CD4-positive, alpha-beta T cell treated with Interleukin-4 for 4 hours (primary cell): Measurements from ENCODE around the gene CCN6.
A peak's percentile ranks its signal among the peaks of the same experiment; 100 is the strongest.

ENCODE experiments used
- DNase-seq: peaks from one replicate; pipeline ENCODE4 v3.0.0-alpha.2; 2020

CCN6 gene

DNA sequence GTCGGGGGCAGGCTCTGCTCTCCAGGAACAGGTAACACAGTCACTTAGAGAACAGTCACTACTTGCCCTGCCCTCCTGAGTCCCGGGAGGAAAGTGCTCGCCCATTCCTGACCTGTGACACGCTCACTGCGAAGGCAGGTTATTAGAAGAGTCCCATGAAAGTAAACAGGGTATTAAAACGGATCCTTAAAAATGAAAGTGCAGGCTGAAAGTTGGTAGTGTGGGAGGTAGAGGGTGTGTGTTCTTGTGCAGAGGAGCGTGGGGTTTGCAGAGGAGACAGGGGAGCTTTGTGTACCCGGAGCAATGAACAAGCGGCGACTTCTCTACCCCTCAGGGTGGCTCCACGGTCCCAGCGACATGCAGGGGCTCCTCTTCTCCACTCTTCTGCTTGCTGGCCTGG, at the start of gene CCN6:
TSS of gene CCN6 (plus strand) at position 104 of the 400 bp plus-strand sequence. CDS start at position 358, 254 bp downstream.
- DNase-seq = no peak

GRCh38 chr6:112004201-112005012, 49.5 kb upstream of the CCN6 start:
- DNase-seq = no peak

- no peak for DNase-seq
These were observed 48.9 kb upstream of the CCN6 start for GRCh38 chr6:112005013-112005371.

GRCh38 chr6:112007254-112007653, 46.6 kb upstream of the CCN6 start:
- DNase-seq = no peak

GRCh38 chr6:112007805-112008204, 46.1 kb upstream of the CCN6 start:
- no peak for DNase-seq

GRCh38 chr6:112008482-112008881, 45.4 kb upstream of the CCN6 start:
- DNase-seq = no peak

DNA sequence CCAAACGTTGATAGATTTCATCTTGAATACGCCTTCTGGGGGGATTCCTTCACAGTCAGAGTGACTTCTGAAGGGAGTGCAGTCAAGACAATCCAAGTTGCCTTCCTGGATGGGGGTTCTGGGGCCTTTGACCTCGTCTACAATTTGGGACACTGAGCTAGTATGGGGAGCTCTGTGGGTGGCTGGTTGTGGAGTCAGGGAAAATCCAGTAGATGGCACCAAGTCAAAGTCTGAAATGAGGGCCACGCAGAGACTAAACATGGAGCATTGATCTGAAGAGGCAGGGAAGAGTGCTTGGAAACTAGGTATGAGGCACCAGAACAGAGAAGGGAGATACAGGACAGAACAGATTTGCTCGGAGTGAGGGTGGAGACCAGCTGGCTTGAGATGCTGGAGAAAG, 43.6 kb upstream of the CCN6 start:
- DNase-seq = peak; percentile 36

DNA sequence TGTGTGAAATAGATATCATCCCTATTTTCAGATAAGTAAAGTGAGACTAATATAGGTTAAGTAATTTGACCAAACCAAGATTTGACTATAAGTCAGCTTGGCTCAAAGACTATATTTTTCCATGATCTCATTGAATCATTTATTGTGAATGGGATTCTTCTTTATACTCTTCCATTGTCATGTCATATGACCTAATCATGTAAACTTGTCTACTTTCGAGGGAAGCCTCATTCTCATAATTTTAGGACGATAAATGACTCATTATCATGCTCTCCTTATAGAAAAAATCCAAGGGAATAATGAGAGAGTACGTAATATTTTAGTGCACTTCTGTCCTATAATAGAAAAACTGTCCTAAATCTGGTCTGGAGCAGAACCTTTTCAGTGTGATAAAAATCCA, 40.9 kb upstream of the CCN6 start:
- DNase-seq = no peak

DNA sequence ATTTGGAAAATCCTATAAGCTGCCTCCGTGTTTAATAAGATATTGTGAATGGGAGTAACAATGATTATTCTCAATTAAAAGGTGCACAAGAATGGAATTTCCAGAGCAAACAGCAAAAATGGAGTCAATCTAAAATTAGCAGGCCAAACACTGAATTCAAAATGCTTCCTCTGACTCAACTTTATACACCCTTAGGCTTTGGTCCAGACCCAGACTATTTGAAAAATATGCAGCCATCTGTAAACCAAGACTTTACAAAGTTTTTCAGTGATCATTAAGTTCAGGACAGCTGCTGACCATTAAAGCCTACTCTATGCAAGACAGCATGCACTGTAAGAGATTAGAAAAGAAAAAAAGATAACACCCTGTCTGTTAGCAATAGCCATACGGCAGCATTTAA, 39.4 kb upstream of the CCN6 start:
- DNase-seq = no peak

DNA sequence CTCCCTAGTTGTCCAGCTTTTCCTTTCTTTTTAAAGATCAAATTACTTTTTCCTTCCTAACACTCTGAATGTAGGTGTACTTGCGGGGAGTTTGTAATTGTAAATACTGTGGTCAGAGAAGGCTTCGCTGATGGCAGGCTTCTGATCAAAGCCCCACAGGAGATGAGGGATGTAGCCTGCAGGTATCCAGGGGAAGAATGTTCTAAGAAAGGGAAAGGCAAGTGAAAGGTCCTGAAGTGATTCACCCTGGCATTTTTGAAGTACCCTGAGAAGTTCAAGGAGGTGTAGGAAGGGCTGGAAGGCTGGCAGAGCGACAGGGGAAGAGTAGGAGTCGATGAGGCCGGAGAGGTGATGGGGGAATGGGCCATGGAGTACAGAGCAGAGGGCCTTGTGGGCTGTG, 38.2 kb upstream of the CCN6 start:
- DNase-seq = no peak

DNA sequence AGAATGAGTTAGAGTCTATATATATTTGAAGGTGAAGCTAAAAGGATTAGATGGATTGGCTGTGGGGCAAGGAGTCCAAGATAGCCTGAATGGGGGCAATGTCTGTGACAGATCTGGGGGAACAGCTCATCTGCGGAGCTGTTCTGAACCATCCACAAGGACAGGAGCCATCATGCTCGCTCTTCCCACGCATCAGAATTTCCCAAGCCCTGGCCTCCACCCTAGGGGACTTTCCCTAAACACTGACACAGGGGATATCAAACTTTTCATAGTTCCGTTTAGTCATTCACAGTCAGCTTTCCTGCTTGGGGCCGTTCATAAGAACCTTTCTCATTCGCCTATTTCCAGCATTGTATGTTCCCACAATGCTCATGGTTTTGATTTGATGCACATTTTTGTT, 37.6 kb upstream of the CCN6 start:
- no peak for DNase-seq

GRCh38 chr6:112017169-112017568, 36.7 kb upstream of the CCN6 start:
- DNase-seq = no peak

- no peak for DNase-seq
These were observed 36.0 kb upstream of the CCN6 start for GRCh38 chr6:112017760-112018537.

DNA sequence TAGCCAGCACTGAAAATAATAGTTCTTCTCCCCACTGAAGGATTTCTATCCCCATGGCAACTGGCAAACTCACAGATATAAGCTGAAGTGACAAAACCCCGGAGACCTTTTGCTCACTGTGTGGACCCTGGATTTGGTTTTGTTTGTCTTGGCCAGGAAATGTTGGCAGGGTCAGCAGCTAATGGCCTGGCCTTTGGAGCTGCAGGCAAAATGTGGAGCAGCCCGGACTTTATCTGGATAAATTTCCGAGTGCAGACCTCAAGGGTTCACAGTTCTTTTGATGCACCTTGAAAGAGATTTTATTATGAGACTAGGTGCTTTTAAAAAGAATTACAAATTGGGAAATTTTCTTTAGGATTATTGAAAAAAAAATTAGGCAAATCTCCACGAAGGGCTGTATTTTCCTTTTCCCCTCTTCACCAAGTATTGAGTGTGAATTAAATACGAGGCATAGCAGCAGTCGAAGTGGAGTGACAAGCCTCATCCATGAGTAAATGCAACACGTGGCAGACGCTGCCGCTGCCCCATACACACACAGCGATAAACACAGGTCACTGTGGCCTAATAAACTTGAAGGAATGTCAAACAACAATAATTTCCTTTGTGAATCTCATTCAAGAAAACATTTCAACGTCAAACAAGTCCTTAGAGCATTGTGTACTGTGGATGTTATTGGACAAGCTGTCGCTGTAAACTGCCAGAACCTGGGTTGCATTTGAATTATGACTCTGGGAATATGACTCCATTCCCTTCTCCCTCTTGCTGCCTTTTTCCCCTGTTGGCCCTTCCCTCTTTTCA, 35.1 kb upstream of the CCN6 start:
- no peak for DNase-seq

- no peak for DNase-seq
These were observed 34.3 kb upstream of the CCN6 start for GRCh38 chr6:112019589-112019988.

GRCh38 chr6:112021691-112022310, 32.1 kb upstream of the CCN6 start:
- no peak for DNase-seq

DNA sequence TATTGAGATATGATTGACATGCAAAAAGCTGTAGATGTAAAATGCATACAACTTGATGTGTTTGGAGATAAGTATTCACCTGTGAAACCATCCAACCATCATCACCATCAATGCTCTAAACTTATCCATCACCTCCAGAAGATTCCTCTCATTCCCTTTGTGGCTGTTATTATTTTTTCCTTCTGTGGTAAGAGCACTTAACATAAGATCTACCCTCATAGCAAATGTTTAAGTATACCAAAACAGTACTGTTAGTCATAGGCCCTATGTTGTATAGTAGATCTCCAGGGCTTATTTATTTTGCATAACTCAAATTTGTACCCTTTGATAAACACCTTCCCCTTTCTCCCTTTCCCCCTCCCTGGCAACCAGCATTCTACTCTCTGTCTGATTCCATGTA, 31.2 kb upstream of the CCN6 start:
- no peak for DNase-seq

DNA sequence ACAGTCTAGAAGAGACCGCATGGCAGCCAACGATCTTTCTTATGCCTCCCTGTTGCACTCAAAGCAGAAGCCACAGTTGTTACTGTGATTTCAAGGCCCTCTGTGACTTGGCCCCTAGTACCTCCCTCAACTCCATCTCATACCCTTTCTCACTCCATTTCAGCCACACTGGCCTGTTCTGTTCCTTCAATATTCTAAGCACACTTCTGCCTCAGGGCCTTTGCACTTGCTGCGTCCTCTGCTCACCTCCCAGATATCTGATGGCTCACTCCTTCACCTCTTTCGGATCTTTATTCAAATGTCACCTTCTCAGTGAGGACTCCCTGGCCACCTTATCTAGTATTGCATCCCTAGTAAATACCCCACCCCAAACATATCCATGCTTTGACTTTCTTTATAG, 29.4 kb upstream of the CCN6 start:
- DNase-seq = no peak

DNA sequence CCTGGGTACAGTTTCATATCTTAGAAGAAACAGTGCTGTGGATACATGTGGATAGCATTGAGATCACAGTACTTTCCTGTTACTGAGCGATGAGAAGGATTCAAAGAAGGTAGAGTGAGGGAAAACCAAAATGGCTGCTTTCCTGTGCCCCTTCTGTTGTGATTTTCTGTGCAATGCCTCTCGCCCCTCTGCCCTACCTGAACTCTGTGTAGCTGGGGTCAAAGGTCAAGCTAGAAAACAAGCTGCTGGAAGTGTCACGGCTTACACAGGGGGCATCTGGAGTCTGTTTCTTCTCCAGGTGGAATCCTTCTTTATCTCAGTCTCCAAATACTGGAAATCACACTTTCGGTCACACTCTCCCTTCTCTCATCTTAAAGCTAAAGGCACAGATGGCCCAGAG, 27.0 kb upstream of the CCN6 start:
- no peak for DNase-seq

- DNase-seq = peak; percentile 89
These were observed 25.8 kb upstream of the CCN6 start for GRCh38 chr6:112027942-112028674.

DNA sequence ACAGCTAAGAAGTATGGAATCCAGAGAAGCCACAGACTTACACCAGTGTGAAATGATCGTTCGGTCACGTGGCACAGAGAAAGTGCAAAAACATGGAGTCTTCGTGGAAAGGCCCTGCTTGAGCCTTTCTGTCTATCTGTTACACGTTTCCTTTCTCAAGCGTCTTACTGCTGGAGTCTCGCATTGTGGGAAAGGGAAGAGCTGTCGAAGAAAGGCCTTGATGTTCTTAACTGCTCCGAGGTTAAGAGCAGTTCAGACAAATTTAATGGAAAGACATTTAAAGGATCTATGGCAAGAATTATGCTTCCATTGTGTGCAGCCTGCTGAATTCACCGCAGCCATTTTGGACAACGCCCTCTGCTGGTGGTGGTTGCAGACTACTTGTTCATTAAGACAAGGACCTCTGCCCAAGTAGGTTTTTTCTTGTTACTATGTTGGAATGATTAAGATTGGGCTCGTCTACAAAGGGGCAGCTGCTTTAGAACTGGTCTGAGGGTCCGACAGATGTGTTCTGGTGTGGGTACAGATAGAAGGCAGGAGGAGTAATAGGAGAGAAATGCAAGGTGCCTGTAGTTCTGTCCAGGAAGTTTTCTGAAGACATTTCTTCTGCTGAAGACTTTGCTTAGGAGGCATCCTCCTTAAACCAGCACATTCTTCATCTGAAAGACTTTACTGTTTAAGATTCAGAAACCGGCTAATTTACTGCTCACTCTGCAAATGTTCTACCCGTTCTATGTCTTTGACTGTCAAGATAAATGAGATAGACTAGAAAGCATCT, 24.7 kb upstream of the CCN6 start:
- DNase-seq = peak; percentile 61
